UCSD-AML1 (cell line): ENCODE results near the gene SYT1.
A peak's percentile ranks its signal among the peaks of the same experiment; 100 is the strongest.

Source experiments
- DNase-seq: peaks from one replicate; lab custom pipeline; 2025; ENCODE audit not compliant: unreplicated experiment; lab: John Stamatoyannopoulos, UW

SYT1 gene

DNA sequence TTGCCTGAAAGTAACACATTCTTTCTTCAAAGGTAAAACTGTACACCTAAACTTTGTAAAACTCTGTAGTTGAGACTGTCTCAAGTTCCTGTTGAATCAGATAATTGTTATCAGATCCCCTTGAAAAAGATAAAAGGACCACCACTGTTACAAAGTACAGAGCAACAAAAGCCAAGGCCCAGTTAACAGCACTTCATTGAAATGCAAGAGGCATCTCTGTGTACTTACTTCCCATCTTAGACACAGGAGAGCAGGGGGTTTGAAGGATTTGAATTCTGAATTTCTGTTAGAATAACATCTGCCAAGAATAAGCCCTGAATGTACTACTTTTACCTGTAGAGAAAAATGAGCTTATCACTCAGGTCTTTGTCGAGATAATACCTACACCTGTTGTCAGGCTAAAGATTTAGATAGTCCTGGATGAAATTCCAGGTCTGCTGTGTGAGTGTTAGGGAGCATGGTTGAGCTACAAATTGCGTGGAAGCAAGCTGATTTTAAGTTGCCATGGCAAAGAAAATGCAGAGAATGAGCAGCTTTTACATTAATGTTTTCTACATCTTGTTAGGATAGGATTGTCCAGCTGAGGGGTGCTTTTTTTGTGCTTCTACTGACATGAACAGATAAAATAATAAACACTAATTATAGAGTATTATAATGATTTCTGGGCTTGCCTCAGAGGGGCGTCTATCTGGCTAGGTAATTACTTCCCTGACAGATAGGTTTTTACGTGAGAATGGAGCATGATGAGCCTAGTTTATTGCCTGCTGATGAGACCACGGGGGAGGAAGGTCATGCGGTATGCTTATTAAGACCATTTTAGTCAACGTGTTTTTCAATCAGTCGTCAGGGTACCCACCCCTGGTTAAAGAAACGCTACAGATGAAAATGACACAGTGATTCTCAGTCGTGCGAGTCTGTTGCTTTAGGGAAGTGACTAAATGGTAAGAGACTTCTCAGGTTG is 517.0 kb downstream of the SYT1 start:
- DNase-seq = no peak

DNA sequence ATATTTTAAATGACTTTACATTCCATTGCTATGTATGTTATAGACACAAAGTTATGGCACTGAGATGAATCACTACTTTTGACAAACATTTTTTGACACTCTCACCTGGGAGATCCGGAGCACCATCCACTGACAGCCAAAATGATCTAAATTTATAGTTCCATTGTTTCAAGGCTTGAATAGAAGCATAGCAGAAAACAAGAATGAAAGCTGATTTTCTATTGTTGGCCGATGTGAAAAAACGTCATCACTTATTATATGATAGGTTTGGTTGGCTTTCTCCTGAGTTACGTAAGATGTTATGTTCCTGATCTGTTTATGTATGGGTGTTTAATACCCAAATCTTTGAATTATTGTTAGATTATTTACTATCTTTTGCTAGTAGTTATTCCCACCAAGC is 520.0 kb downstream of the SYT1 start:
- DNase-seq = no peak

DNA sequence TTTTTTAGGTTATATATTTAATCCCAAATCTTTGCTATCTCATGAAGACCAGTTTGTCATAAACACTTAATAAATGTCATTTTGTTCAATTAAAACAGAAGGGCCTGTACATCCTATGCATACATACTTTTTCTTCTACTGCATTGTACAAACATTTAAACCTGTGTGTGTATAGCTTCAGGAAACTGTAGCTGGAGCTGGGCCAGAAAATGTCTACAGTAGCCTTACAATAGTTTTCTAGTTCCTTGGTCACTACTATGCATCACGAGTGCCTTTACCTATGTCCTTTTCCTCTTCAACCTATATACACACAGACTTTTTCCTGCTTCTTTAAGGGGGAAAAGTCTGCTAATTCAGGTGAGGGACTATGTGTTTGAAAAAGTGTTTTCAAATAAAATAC is 523.4 kb downstream of the SYT1 start:
- no peak for DNase-seq

DNA sequence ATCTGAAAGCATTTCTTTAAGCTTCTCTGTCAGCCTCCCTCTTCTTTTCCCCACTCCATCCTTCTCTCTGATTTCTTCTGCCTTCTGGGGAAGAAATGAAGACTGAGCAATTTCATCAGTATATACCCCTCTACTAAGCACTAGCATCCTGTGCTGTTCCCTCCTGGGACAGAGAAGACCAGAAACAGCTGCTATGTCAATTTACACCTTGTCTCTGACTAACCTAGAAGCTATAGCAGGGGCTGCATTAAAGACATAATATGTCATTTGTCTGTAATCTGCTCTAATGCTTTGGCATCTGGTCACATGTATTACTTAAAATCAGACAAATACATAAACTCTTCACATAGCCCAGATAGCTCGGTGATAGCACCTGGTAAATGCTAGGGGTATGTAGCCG is 529.3 kb downstream of the SYT1 start:
- DNase-seq = no peak

DNA sequence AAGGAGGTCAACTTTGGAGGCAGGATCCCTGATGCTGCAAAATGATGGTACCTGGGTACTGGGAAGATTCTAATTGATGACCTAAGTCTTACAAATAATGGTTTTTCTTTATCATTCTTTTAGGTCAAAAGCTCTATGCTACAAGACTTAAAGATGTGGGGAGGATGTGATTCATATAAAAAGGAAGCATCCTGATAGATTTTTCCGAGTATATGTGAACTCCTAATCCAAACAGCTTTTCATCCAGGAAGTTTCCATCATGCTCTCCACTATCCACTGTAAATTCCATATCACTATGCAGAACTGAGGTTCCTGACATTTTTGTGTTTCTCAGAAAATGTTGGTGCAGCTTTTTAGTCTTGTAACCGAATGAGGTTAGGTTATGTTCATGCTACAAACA is 533.0 kb downstream of the SYT1 start:
- DNase-seq = no peak

DNA sequence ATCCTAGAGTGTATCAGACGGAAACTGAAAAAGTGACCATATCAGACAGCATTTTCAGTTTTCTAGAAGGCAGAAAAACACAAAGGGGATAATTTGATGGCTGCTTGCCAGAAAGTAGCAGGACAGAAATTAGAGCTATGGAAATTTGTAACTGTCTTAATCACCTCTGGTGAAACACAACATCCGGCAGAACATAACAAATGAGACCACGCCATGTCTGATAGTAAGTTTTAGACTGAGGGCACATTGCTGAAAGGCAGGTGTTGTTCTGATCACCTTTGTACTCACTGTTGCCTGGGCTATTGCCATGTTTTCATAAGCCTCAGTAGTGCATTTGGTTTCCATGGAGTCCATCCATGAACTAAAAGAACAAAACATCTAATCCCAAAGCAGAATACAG is 535.9 kb downstream of the SYT1 start:
- DNase-seq = no peak

DNA sequence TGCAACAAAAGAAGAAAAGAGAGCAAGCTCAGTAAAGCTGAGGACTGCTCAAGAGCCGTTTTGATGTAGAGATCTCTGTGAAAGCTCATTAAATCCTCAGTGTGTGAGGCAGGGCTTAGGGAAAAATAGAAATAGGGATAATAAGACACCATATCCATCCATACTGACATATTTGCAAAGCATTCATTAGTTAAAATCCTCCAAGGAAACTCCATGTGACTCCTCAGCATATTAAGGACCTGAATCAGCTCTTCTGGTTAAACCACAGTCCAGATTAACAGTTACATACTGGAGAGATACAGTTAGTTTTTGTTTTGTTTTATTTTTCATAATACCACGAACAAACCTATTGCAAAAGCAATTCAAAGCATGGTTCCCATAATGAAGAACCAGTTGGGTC is 538.0 kb downstream of the SYT1 start:
- DNase-seq = no peak

DNA sequence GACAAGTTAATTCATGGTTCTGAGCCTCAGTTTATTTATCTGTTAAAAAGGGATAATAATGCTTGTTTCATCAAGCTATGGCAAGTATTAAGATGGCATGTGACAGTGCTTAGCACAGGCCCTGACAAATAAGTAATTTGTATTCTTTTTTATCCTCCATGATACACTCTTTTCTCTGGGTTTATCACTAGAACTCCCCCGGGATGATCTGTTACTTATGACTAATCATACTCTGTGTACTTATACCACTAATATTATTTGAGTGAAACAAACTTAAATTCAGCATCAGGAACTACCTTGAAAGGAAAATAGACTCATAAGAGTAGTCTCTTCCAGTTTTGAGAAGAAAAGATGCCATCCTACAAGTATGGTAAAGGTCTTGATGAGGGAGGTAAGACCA is 542.4 kb downstream of the SYT1 start:
- no peak for DNase-seq

DNA sequence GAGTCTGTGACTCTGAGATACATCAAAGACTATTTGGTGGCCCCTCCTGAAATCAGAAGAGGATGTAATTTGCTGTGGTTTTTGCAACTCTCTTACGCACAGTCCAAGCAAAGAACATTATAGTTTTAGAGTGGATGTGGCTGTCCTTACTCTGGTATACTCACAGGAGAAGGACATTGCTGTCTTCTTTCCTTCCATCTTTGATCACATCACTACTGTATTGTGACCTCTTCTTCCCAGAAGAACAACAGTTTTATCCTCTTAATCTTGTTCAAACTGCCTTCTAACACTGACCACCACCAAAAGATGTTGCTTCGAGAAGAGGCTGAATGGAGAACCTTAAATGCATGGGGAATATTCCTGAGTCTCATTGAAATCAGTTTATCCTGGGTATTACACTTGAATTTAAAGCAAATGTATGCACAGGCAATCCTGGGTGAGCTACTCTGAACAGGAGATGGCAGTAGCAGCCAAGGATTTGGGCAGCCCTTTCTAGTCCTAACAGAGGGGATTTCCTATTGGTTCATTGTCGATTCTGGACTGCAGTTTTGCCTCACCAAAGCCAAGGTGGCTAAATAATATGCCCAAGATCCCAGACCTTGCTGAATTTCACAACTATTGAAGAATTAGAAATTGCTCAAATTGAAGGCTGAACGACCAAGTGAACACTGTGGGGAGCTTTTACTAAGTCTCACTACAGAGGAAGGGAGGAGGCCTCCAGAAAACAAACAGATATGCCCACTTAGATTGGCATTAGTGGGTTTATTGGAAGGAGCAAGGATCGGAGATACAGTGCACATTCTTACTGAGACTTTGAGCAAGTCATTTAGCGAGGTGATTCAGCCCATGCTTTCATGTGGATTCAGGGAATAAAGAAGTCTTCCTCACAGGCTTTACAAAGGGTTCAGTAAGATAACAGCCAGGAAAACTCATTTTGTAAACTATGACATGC is 543.4 kb downstream of the SYT1 start:
- DNase-seq = peak; percentile 28

DNA sequence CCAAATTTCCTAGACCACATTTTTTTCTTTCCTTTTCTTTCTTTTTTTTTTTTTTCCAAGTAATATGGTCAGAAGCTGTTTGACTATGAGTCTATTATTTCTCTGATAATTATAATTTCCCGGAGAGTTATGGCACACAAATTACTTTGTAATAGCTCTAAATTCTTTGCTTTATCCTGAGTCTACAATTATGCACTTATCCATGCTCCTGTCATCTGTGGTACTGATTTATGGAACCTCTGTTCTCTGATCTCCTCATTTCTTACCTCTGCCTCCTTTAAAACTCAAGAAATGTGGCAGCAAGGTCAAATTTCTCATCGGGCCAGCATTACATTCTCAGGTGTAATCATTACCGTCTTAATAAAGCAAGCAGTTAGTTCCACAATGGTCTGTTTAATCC is 544.1 kb downstream of the SYT1 start:
- DNase-seq = no peak

DNA sequence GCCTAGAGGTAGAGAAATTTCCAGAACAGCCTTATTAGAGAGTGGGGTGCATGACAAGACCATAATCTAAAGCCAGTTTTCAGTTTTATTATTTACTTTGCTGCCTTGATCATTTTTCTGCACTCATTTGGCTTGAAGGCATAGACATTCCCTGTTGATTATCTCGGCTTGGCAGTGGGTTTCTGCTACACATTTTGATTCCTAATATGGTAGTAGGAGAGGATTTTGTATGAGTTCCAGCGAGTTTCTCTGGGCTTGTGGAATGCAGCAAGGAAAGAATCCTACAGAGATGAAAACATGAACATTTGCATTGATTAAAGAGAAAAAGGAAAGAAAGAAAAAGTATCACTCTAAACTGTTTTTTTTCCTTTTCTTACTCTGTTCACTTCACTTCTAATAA is 545.0 kb downstream of the SYT1 start:
- DNase-seq = no peak

DNA sequence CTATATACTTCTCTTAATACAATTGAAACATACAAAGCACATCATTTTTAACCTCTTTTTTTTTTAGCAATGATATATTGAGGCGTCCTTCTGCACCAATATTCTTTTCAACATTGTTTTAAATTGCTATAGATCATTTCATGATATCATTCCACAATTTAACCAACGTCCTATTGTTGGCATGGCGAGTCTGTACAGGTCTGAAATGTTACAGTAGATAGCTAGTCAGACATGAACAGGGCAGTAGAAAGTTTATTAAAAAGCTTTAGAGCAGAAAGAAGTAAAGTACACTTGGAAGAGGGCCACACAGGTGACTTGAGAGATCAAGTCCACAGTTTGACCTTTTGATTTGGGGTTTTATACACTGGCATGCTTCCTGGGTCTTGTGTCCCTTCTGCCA is 547.2 kb downstream of the SYT1 start:
- DNase-seq = no peak

DNA sequence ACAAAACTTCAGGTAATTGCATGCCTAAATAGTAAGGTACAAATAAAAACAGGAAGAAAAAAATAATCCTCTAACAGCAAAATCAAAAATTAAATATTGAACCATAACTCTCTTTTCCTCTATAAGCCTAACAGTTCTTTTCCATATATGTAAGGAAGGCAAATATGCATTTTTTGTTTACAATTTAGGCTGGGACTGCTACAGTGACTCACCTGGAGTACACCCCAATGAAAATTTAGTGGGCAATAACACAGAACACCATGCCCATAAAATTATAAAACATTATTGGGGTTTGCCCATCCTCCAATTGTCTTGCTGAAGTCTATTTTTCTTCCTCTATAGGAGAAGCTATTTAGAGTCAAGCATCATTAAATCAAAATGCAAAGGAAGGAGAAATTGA is 549.2 kb downstream of the SYT1 start:
- no peak for DNase-seq

DNA sequence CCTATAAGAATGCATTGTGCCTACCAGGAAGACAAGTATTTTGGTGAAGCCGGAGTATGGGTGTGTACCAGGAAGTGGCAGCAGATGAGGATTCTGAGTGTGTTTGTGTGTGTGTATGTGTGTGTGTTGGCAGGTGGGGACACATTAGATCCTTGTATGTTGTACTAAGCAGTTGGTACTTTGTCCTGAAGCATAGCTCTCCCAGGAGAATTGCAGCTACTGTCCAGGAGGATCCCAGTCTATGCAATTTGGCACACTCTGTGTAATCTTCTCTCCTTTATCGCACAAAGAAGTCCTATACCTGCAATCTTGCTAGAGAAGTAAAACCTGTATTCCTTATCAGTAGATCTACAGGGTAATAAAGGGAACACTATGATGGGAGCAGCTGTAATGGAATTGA is 549.7 kb downstream of the SYT1 start:
- no peak for DNase-seq

DNA sequence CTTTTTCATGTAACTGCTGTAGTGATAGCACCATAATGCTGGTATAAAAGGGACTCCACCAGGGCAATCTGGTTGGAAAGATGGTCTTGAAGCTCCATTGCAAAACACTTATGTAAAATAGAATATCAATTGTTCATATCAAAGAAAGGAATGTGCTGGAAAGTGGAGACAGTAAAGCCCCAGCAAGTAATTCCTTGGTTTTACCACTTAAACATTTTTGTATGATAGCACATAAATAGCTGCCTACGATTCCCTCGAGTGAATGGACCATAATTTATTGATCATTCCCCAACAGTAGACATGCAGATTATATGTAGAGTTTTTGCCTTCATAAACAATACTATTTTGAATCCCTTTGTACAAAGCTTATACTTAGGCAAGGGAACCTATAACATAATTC is 550.7 kb downstream of the SYT1 start:
- DNase-seq = no peak

DNA sequence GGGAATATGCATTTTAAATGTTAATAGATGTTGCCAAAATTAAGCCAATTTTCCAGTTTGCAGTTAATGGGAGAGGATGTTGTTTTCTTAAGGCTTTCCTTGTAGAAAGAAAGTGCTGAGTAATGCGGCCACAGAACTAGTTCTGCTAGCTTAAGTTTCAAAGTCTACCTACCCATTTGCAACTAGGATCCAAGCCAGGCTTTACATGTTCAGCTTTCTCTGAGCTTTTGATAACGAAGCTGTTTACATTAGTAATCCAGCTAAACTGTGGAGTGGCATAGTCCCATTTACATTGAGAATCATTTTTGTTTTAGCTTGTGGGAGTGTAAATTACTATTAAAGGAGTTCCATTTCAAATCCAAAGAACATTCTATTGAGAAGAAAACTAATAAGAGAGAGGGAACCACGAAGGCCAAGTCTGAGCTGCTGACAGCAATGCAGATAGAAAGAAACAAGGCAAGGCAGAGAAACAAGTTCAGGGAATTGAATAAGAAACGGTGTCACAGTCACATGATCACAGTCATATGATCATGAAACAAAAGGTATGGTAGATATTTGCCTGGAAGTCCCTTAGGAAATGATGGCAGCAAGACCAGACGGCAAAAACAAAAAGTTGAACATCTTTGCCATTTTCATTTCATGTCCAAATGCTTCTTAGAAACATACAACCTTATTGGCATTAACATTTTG is 551.3 kb downstream of the SYT1 start:
- no peak for DNase-seq

DNA sequence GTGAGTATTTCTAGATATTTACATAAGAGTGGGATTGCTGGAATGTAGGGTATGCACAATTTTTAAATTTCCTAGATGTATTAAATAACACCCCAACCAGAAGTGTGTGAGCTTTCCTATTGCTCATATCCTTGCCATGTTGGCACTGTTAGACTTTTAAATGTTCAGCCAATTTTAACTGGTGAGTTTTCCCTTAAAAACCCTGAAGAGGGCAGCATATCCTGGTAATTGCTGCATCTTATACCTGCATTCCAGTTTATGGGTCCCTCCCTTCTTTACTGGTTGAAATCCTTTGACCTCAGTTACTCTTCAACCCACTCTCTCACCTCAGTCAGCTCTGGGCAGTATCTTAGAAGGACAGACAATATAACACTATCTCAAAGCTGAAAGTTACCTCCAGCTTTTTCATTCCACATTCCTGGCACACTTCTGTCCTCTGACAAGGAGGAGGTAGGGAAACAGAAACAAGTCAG is 555.6 kb downstream of the SYT1 start:
- no peak for DNase-seq

DNA sequence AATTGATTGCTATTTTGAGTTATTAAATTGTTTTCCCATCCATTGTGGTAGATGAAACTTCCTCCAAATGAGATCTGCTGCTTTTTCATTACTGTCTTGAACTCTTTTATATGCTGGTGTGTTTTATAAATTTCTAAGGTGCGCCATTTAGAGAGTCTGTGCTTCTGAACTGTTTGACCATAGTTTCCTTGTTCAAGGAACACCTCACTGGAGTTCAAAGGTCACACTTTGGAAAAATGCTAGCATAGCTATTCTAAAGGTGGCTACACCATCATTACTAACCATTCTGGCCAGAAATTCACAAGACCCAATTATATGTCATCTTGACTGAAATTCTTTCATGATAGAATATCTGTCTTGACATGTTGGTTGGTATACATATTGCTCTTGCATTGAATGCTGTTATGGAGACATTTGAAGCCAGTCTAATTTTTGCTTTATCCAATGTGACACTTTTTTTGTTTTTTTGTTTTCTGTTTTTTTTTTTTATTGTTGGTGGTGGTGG is 556.7 kb downstream of the SYT1 start:
- no peak for DNase-seq

DNA sequence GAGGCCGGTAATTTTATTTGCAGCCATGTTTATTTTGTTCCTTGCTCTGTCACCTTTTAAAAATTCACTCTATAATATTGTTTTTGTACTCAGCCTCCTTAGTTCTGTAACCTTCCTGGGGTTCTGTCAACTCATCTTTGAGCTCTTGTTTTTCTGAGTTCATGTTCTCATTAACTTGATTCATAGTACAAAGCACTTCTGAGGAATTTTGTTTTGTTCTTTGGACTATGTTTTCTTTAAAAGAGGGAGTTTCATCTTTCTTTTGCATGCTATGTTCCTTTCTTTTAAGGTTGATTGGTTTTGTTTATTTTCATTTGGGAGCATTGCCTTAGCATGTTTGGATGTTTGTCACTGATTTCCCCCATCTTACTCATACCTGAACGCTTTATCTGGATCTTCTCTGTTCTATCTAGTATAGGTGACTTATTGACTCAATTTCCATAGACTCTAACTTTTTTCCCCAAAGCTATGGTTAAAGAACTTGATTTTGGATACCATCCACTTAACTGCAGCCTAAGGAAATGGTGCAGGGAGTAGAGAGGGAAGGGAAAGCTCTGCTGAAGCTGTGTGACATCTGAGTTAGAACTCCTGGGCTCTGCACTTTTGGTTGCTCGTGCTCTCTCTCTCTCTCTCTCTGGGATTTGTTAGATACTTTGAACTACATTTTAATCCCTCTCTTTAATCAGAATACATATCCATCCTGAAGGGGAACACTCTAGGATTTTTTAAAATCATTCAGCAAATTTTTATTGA is 557.7 kb downstream of the SYT1 start:
- no peak for DNase-seq

DNA sequence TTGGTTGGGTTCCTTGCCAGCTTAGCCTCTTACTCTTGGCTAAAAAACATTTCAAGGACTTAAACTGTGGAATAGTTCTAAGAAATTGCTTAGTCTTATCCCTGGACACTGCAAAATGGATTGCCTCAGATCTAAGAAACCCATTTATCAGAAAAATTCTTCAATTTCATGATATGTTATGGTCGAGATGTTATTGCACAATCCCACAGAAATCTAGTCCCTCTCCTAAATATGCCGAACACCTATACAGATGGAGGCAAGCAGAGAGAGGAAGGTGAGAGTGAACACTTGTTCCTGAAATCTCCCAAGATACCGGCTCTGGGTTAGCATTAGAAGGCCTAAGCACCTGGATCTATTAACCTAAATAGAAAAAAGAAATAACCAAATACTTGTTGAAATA is 559.0 kb downstream of the SYT1 start:
- DNase-seq = no peak
